ENCODE data around the gene PRTFDC1. TPM values are rescaled to one million over a fixed set of nuclear protein-coding genes. Genes with fewer than 3 reads are reported as not detected.

The PRTFDC1 gene
- total and polyA plus RNA-seq, 2 donors, result 6.1 to 9.1 TPM

DNA sequence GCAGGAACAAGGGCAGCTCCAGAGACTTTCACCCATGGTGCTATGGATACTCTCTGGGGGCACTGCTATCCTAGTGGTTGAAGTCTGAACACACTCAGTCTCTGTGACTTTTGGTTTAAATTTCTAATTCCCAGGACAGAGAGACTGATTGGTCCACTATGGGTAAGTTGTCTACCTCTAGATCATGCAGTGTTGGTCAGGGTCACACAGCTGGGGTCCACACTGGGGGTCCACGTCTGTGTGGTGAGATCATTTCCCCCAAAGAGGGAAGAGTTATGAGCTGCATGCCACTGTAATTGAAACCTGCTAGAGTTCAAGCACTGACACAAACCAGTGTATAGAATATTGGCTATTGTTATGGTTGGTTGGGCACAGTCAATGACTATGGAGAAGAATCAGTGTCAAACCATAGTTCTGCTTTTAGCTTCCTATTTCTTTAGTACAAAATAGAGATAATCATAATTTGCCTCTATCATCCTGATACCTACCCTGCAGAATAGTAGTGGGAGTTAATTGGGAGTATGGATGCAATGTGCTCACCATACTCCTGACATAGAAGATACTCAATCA lies 101.6 kb downstream of the PRTFDC1 start:
- DNase-seq (ENCODE audit: low read depth in 6 of 9, low spot score in 9 of 9), result no peak
- H3K27me3 ChIP-seq (ENCODE audit: control insufficient read depth in 2 of 2, insufficient read depth in 1 of 2, low read length in 1 of 2), result no peaks in the 10 kb centered on the region
- H3K36me3 ChIP-seq (ENCODE audit: control insufficient read depth in 2 of 2, insufficient read depth in 2 of 2, low read length in 1 of 2), result peaks cover 0 to 4% of the 10 kb centered on the region in 2 donors
- H3K4me3 ChIP-seq (ENCODE audit: low read length in 2 of 2), result no peak overlapping the region
- H3K9me3 ChIP-seq (ENCODE audit: control insufficient read depth in 2 of 2, insufficient read depth in 1 of 2, low read length in 1 of 2), result no peaks in the 10 kb centered on the region
- 88% methylated on average over 1 of the region's 1 CpG for WGBS
- H3K4me1 ChIP-seq (ENCODE audit: control insufficient read depth in 2 of 2, insufficient read depth in 2 of 2, low read length in 2 of 2), result no peaks in the 10 kb centered on the region
- no peak overlapping the region for H3K27ac ChIP-seq (ENCODE audit: low read depth in 1 of 2, low read length in 1 of 2)

GRCh38 chr10:24849501-24850299 lies 102.7 kb downstream of the PRTFDC1 start:
- Histone ChIP-seq H3K4me3 (ENCODE audit: low read length in 2 of 2) (no peak overlapping the region), H3K27me3 (ENCODE audit: control insufficient read depth in 2 of 2, insufficient read depth in 1 of 2, low read length in 1 of 2) (no peaks in the 10 kb centered on the region), H3K9me3 (ENCODE audit: control insufficient read depth in 2 of 2, insufficient read depth in 1 of 2, low read length in 1 of 2) (no peaks in the 10 kb centered on the region), H3K27ac (ENCODE audit: low read depth in 1 of 2, low read length in 1 of 2) (no peak overlapping the region), H3K36me3 (ENCODE audit: control insufficient read depth in 2 of 2, insufficient read depth in 2 of 2, low read length in 1 of 2) (peaks cover 0 to 4% of the 10 kb centered on the region in 2 donors), H3K4me1 (ENCODE audit: control insufficient read depth in 2 of 2, insufficient read depth in 2 of 2, low read length in 2 of 2) (no peaks in the 10 kb centered on the region)
- WGBS, result 93% methylated on average over 9 of the region's 9 CpGs
- DNase-seq (ENCODE audit: low read depth in 6 of 9, low spot score in 9 of 9), result no peak

GRCh38 chr10:24849051-24849450 lies 103.4 kb downstream of the PRTFDC1 start:
- H3K36me3 ChIP-seq (ENCODE audit: control insufficient read depth in 2 of 2, insufficient read depth in 2 of 2, low read length in 1 of 2), result peaks cover 0 to 4% of the 10 kb centered on the region in 2 donors
- no peak for DNase-seq (ENCODE audit: low read depth in 6 of 9, low spot score in 9 of 9)
- 96% methylated on average over 6 of the region's 6 CpGs for WGBS
- no peaks in the 10 kb centered on the region for H3K4me1 ChIP-seq (ENCODE audit: control insufficient read depth in 2 of 2, insufficient read depth in 2 of 2, low read length in 2 of 2)
- H3K4me3 ChIP-seq (ENCODE audit: low read length in 2 of 2), result no peak overlapping the region
- H3K27me3 ChIP-seq (ENCODE audit: control insufficient read depth in 2 of 2, insufficient read depth in 1 of 2, low read length in 1 of 2), result no peaks in the 10 kb centered on the region
- H3K27ac ChIP-seq (ENCODE audit: low read depth in 1 of 2, low read length in 1 of 2), result no peak overlapping the region
- H3K9me3 ChIP-seq (ENCODE audit: control insufficient read depth in 2 of 2, insufficient read depth in 1 of 2, low read length in 1 of 2), result no peaks in the 10 kb centered on the region

GRCh38 chr10:24848195-24848594 lies 104.2 kb downstream of the PRTFDC1 start:
- Histone ChIP-seq H3K36me3 (ENCODE audit: control insufficient read depth in 2 of 2, insufficient read depth in 2 of 2, low read length in 1 of 2) (peaks cover 0 to 4% of the 10 kb centered on the region in 2 donors), H3K9me3 (ENCODE audit: control insufficient read depth in 2 of 2, insufficient read depth in 1 of 2, low read length in 1 of 2) (no peaks in the 10 kb centered on the region), H3K4me3 (ENCODE audit: low read length in 2 of 2) (no peak overlapping the region), H3K27me3 (ENCODE audit: control insufficient read depth in 2 of 2, insufficient read depth in 1 of 2, low read length in 1 of 2) (no peaks in the 10 kb centered on the region), H3K27ac (ENCODE audit: low read depth in 1 of 2, low read length in 1 of 2) (no peak overlapping the region), H3K4me1 (ENCODE audit: control insufficient read depth in 2 of 2, insufficient read depth in 2 of 2, low read length in 2 of 2) (no peaks in the 10 kb centered on the region)
- WGBS, result 95% methylated on average over 6 of the region's 6 CpGs
- DNase-seq (ENCODE audit: low read depth in 6 of 9, low spot score in 9 of 9), result no peak

DNA sequence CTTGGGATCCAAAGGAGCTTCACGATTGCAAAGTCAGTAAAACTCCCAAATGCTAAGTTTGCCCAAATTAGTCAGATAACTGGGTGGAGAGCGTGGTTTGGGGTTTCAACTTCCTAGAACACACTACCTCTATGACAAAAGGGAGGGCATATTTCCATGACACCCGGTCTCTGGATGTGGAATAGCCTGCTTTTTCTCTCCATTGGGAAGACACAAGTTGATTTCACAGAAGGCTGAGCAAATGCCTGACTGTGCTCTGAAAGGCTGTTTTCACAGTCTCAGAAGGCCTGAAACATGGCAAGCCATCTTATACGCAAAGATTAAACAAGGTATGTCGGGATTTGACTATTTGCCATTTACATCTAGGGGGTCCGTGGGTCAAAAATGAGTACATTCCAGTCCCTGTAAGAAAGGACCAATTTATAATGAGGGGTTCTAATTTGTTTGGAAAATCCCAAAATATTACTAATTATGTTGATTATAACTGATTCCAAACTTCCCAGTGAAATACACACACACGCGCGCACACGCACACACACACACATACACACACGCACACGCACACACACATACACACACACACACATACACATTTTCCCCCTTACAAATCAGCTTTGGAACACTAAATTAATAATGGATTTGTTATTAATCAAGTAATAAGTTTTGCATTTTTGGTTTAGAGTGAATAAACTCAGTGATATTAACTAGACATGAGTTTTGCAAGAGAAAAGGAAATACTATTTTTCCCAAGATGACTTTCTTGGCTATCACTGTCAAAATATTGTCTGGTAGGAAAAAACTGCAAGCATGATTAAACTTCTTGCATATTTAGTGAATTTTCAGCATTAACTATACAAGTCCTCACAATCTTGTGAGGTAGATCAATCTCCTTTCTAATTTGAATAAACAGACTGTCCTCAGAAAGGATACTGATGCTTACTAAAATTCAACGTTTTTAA lies 105.0 kb downstream of the PRTFDC1 start:
- Histone ChIP-seq H3K9me3 (ENCODE audit: control insufficient read depth in 2 of 2, insufficient read depth in 1 of 2, low read length in 1 of 2) (no peaks in the 10 kb centered on the region), H3K4me3 (ENCODE audit: low read length in 2 of 2) (no peak overlapping the region), H3K27ac (ENCODE audit: low read depth in 1 of 2, low read length in 1 of 2) (no peak overlapping the region), H3K4me1 (ENCODE audit: control insufficient read depth in 2 of 2, insufficient read depth in 2 of 2, low read length in 2 of 2) (no peaks in the 10 kb centered on the region), H3K36me3 (ENCODE audit: control insufficient read depth in 2 of 2, insufficient read depth in 2 of 2, low read length in 1 of 2) (peaks cover 0 to 4% of the 10 kb centered on the region in 2 donors), H3K27me3 (ENCODE audit: control insufficient read depth in 2 of 2, insufficient read depth in 1 of 2, low read length in 1 of 2) (no peaks in the 10 kb centered on the region)
- 97% methylated on average over 13 of the region's 13 CpGs for WGBS
- no peak for DNase-seq (ENCODE audit: low read depth in 6 of 9, low spot score in 9 of 9)

- Histone ChIP-seq H3K9me3 (ENCODE audit: control insufficient read depth in 2 of 2, insufficient read depth in 1 of 2, low read length in 1 of 2) (no peaks in the 10 kb centered on the region), H3K36me3 (ENCODE audit: control insufficient read depth in 2 of 2, insufficient read depth in 2 of 2, low read length in 1 of 2) (peaks cover 0 to 4% of the 10 kb centered on the region in 2 donors), H3K4me1 (ENCODE audit: control insufficient read depth in 2 of 2, insufficient read depth in 2 of 2, low read length in 2 of 2) (no peaks in the 10 kb centered on the region), H3K27me3 (ENCODE audit: control insufficient read depth in 2 of 2, insufficient read depth in 1 of 2, low read length in 1 of 2) (no peaks in the 10 kb centered on the region), H3K27ac (ENCODE audit: low read depth in 1 of 2, low read length in 1 of 2) (no peak overlapping the region), H3K4me3 (ENCODE audit: low read length in 2 of 2) (no peak overlapping the region)
- DNase-seq (ENCODE audit: low read depth in 6 of 9, low spot score in 9 of 9), result no peak
- 74% methylated on average over 2 of the region's 2 CpGs for WGBS
These were observed 107.7 kb downstream of the PRTFDC1 start for GRCh38 chr10:24844742-24845141.

- Histone ChIP-seq H3K4me3 (ENCODE audit: low read length in 2 of 2) (no peak overlapping the region), H3K4me1 (ENCODE audit: control insufficient read depth in 2 of 2, insufficient read depth in 2 of 2, low read length in 2 of 2) (no peaks in the 10 kb centered on the region), H3K9me3 (ENCODE audit: control insufficient read depth in 2 of 2, insufficient read depth in 1 of 2, low read length in 1 of 2) (no peaks in the 10 kb centered on the region), H3K27ac (ENCODE audit: low read depth in 1 of 2, low read length in 1 of 2) (no peak overlapping the region), H3K27me3 (ENCODE audit: control insufficient read depth in 2 of 2, insufficient read depth in 1 of 2, low read length in 1 of 2) (no peaks in the 10 kb centered on the region), H3K36me3 (ENCODE audit: control insufficient read depth in 2 of 2, insufficient read depth in 2 of 2, low read length in 1 of 2) (peaks cover 0 to 4% of the 10 kb centered on the region in 2 donors)
- 51% methylated on average over 2 of the region's 2 CpGs for WGBS
- DNase-seq (ENCODE audit: low read depth in 6 of 9, low spot score in 9 of 9), result no peak
These were observed 109.2 kb downstream of the PRTFDC1 start for GRCh38 chr10:24843256-24843655.

DNA sequence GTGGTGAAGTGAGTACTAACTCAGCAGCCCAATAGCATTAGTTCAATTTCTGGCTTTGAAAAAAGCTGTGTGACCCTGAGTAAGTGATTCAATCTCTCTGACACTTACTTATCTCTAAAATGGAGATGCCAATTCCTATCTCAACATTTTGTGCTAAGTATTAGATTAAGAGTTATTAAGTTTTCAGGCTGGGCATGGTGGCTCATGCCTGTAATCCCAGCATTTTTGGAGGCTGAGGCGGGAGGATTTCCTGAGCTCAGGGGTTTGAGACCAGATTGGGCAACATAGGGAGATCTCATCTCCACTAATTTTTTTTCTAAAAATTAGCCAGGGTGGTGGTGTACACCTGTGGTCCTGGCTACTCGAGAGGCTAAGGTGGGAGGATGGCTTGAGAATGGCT lies 109.5 kb downstream of the PRTFDC1 start:
- DNase-seq (ENCODE audit: low read depth in 6 of 9, low spot score in 9 of 9), result no peak
- WGBS, result 49% methylated on average over 2 of the region's 2 CpGs
- no peak overlapping the region for H3K4me3 ChIP-seq (ENCODE audit: low read length in 2 of 2)
- no peaks in the 10 kb centered on the region for H3K27me3 ChIP-seq (ENCODE audit: control insufficient read depth in 2 of 2, insufficient read depth in 1 of 2, low read length in 1 of 2)
- no peaks in the 10 kb centered on the region for H3K4me1 ChIP-seq (ENCODE audit: control insufficient read depth in 2 of 2, insufficient read depth in 2 of 2, low read length in 2 of 2)
- H3K36me3 ChIP-seq (ENCODE audit: control insufficient read depth in 2 of 2, insufficient read depth in 2 of 2, low read length in 1 of 2), result peaks cover 0 to 4% of the 10 kb centered on the region in 2 donors
- no peak overlapping the region for H3K27ac ChIP-seq (ENCODE audit: low read depth in 1 of 2, low read length in 1 of 2)
- no peaks in the 10 kb centered on the region for H3K9me3 ChIP-seq (ENCODE audit: control insufficient read depth in 2 of 2, insufficient read depth in 1 of 2, low read length in 1 of 2)

GRCh38 chr10:24841530-24841929 lies 110.9 kb downstream of the PRTFDC1 start:
- Histone ChIP-seq H3K36me3 (ENCODE audit: control insufficient read depth in 2 of 2, insufficient read depth in 2 of 2, low read length in 1 of 2) (peaks cover 0 to 4% of the 10 kb centered on the region in 2 donors), H3K4me1 (ENCODE audit: control insufficient read depth in 2 of 2, insufficient read depth in 2 of 2, low read length in 2 of 2) (no peaks in the 10 kb centered on the region), H3K4me3 (ENCODE audit: low read length in 2 of 2) (no peak overlapping the region), H3K27me3 (ENCODE audit: control insufficient read depth in 2 of 2, insufficient read depth in 1 of 2, low read length in 1 of 2) (no peaks in the 10 kb centered on the region), H3K9me3 (ENCODE audit: control insufficient read depth in 2 of 2, insufficient read depth in 1 of 2, low read length in 1 of 2) (no peaks in the 10 kb centered on the region), H3K27ac (ENCODE audit: low read depth in 1 of 2, low read length in 1 of 2) (no peak overlapping the region)
- no peak for DNase-seq (ENCODE audit: low read depth in 6 of 9, low spot score in 9 of 9)
- 97% methylated on average over 2 of the region's 2 CpGs for WGBS

All from thymus (tissue), 11 donors.